NCI-H1417 (cell line): ENCODE measurements around the gene RECQL.

Experiments used
- DNase-seq, 3 experiments: peaks; one replicate each; lab custom pipeline; 2025; lab: John Stamatoyannopoulos, UW

Gene RECQL

DNA sequence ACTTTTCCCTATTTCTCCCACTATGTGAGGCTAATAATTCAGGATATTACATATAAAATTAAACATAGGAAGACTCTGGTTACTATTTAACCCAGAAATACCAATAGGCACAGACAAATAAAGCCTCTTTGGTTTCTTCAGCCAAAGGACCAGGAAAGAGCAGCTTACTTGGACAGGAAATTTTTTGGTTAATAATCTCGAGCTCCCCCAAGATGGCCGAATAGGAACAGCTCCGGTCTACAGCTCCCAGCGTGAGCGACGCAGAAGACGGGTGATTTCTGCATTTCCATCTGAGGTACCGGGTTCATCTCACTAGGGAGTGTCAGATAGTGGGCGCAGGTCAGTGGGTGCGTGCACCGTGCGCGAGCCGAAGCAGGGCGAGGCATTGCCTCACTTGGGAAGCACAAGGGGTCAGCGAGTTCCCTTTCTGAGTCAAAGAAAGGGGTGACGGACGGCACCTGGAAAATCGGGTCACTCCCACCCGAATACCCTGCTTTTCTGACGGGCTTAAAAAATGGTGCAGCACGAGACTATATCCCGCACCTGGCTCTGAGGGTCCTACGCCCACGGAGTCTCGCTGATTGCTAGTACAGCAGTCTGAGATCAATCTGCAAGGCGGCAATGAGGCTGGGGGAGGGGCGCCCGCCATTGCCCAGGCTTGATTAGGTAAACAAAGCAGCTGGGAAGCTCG lies 82.3 kb downstream of the RECQL start:
- peak in 1 of 3 experiments; percentile 4 for DNase-seq
